Body of pancreas (tissue), 4 donors: ENCODE results near the gene SIRT7. TPM values are rescaled to one million over a fixed set of nuclear protein-coding genes. Genes with fewer than 3 reads are reported as not detected.

Experiments used
- ATAC-seq: fragments of 150-250 bp; one replicate; pipeline ENCODE4 v1.9.1; 2016
- DNase-seq, 4 donors: peaks; one replicate each; pipeline ENCODE4 v3.0.0-alpha.2; 2019
- H3K27ac ChIP-seq, 4 donors: fragments of 200-600 bp; sonication (generic); 1 replicate in 3 of 4; 2 replicates in 1 of 4; pipeline versions ENCODE4 v1.5.1 to v1.6.1; 2016 to 2019; ENCODE audit warnings: mild to moderate bottlenecking in 1 of 4, mixed read lengths in 1 of 4, moderate library complexity in 1 of 4
- H3K27me3 ChIP-seq, 2 donors: fragments of 200-600 bp; sonication (generic); one replicate each; pipeline ENCODE4 v1.6.0; 2016; ENCODE audit warnings: mild to moderate bottlenecking in 1 of 2
- H3K36me3 ChIP-seq, 2 donors: fragments of 200-600 bp; sonication (generic); replicated peaks in 1 of 2; 2 replicates each; pipeline ENCODE4 v1.5.1; 2016; ENCODE audit warnings: low read depth in 2 of 2; ENCODE audit not compliant: insufficient read depth in 1 of 2
- H3K4me1 ChIP-seq: fragments of 200-600 bp; sonication (generic); one replicate; pipeline ENCODE4 v1.6.0; 2016
- H3K4me3 ChIP-seq, 2 donors: fragments of 200-600 bp; sonication (generic); 1 replicate in 1 of 2; 2 replicates in 1 of 2; pipeline ENCODE4 v1.5.1; 2016 to 2019
- H3K9me3 ChIP-seq, 3 donors: fragments of 200-600 bp; sonication (generic); 1 replicate in 2 of 3; 2 replicates in 1 of 3; pipeline ENCODE4 v1.5.1; 2016
- CTCF ChIP-seq, 7 experiments: fragments of 450-650 bp in 4 of 7; fragments of 200-600 bp in 3 of 7; sonication (generic) in 3 of 7; IDR thresholded peaks; one replicate each; pipeline ENCODE4 v1.5.1; 2016 to 2019; ENCODE audit warnings: antibody characterized with exemption in 7 of 7
- POLR2A ChIP-seq, 3 donors: fragments of 450-650 bp; IDR thresholded peaks; one replicate each; pipeline ENCODE4 v1.6.1; 2016; ENCODE audit warnings: antibody characterized with exemption in 3 of 3, mild to moderate bottlenecking in 2 of 3
- whole genome bisulfite sequencing, 2 donors: methylation state at CpG; one replicate each; pipeline ENCODE4 v1.1.5; 2017; 5-methylcytosine and 5-hydroxymethylcytosine counted together
- intact Hi-C: fragments of 100-400 bp; cut with DNase I; formaldehyde crosslinking; loops from one replicate; pipeline ENCODE4 v1.15.1; 2023
- total RNA-seq, 2 donors: library from RNA; depleted of rRNA; stranded (reverse); fragments of >200 nt; gene quantifications; one replicate each; pipeline ENCODE4 v1.1.0, GENCODE V29; 2016

SIRT7 gene
- total RNA-seq, 2 donors from 2014 or later: 23.9 to 48.5 TPM

DNA sequence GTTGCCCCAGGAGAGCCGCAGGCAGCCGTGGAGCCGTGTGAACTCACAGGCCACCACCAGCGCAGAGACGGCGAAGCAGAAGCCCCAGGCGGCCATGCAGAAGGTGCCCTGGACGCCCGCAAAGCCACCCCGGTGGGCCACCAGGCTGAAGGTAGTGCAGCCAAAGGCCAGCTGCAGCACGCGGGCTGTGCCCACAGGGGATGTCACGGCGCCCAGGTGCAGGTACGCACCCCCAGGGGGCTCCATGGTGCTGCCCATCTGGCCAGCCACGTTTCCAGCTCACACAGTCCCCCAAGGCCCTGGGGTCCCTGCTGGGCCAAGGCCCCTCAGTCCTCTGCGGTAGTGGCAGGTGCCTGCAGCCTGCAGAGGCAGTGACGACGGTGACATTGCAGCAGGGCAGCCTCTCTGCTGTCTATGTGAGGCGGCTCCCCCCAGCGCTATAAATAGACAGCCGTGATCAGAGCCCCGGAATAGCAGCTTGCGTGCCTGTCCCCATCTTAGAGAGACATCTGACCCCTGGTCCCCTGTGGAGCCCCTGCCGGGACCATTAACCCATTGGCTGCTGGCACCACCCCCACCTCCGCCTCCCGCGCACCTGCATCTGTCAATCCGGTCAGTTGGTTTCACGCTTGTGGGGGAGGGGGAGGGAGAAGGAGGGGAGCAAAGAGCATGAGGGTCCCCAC, 23.6 kb upstream of the SIRT7 start:
- peak in 1 of 4 donors; percentile 10 for DNase-seq
- WGBS, 2 donors: 43 to 55% methylated on average over 11 to 26 of the region's 30 CpGs
- Histone ChIP-seq H3K4me3 (no peak overlapping the region), H3K9me3 (no peaks in the 10 kb centered on the region), H3K27ac (no peak overlapping the region), H3K36me3 (no peaks in the 10 kb centered on the region), H3K4me1 (peaks cover 12% of the 10 kb centered on the region), H3K27me3 (no peaks in the 10 kb centered on the region)
- no peak for TF ChIP-seq POLR2A (IDR thresholded peaks at IDR 0.05)
- TF ChIP-seq CTCF (IDR thresholded peaks at IDR 0.05): no peak
- intact Hi-C loops: no loop called here
- no peak for ATAC-seq

GRCh38 chr17:81940538-81941483, 22.8 kb upstream of the SIRT7 start:
- Histone ChIP-seq H3K36me3 (no peaks in the 10 kb centered on the region), H3K27me3 (no peaks in the 10 kb centered on the region), H3K4me1 (peaks cover 20% of the 10 kb centered on the region), H3K27ac (no peak overlapping the region), H3K4me3 (no peak overlapping the region), H3K9me3 (no peaks in the 10 kb centered on the region)
- intact Hi-C loops: no loop called here
- ATAC-seq: no peak
- peak in 1 of 4 donors; percentile 10 for DNase-seq
- TF ChIP-seq POLR2A (IDR thresholded peaks at IDR 0.05) (no peak), CTCF (IDR thresholded peaks at IDR 0.05) (no peak)
- 87 to 89% methylated on average over 12 to 55 of the region's 56 CpGs for WGBS, 2 donors

DNA sequence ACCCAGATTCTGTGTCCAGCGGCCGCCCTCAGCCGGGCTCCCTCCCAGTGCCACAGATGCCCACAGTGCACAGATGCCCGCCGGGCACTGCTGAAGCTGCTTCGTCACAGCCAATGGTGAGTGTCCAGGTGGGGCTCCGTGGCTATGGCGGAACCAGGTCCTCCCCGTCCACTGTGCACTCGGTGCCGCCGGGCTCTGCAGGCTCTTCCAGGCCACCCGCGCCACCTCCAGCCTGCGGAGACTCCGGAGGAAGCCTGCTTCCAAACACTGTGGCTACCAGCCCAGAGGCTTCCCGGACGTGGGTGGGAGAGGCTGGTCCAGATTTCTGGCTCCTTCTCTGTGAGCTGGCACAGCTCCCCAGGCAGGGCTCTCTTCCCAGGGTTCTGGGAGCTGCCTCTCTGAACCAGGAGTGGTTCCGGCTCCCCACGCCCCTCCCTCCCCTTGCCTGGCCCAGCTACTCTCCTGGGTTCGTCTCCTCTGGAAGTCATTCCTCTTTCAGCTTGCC, 22.0 kb upstream of the SIRT7 start:
- TF ChIP-seq CTCF (IDR thresholded peaks at IDR 0.05) (no peak), POLR2A (IDR thresholded peaks at IDR 0.05) (no peak)
- H3K4me1 ChIP-seq: peaks cover 29% of the 10 kb centered on the region
- H3K9me3 ChIP-seq: no peaks in the 10 kb centered on the region
- intact Hi-C loops: no loop called here
- no peaks in the 10 kb centered on the region for H3K27me3 ChIP-seq
- H3K36me3 ChIP-seq: no peaks in the 10 kb centered on the region
- peak in 1 of 4 donors; percentile 20 for DNase-seq
- H3K4me3 ChIP-seq: no peak overlapping the region
- ATAC-seq: no peak
- 78 to 81% methylated on average over 15 to 19 of the region's 21 CpGs for WGBS, 2 donors
- no peak overlapping the region for H3K27ac ChIP-seq

DNA sequence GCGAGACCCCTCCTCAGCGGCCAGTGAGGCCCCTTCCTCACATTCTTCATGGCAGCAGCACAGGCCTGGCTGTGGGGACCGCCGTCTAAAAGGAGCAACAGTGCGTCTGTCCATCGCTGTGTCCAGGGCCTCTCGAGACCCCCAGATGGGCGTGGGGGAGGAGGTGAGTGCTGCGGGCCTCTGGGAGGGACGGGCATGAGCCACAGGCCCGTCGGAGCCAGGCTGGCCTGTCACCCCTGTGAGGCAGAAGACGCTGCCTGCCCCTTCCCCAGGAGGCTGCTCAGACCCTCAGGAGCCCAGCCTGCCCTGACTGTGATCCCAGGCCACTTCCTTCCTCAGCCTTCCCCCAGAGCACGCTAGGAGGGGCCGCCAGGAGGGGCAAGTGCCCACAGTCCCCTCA, 21.2 kb upstream of the SIRT7 start:
- DNase-seq (no peak), ATAC-seq (no peak)
- intact Hi-C loops: no loop called here
- Histone ChIP-seq H3K36me3 (no peaks in the 10 kb centered on the region), H3K27ac (no peak overlapping the region), H3K9me3 (no peaks in the 10 kb centered on the region), H3K4me3 (no peak overlapping the region), H3K4me1 (peaks cover 30% of the 10 kb centered on the region), H3K27me3 (no peaks in the 10 kb centered on the region)
- TF ChIP-seq CTCF (IDR thresholded peaks at IDR 0.05) (no peak), POLR2A (IDR thresholded peaks at IDR 0.05) (no peak)
- 75% methylated on average over 14 of the region's 15 CpGs; no CpG with 5 or more reads in 1 of the 2 donors for WGBS, 2 donors
